Measurements from ENCODE around the gene NCAPD2. TPM values are rescaled to one million over a fixed set of nuclear protein-coding genes. Genes with fewer than 3 reads are reported as not detected.
"Not testable (repeated sequence)": the region's sequence is repeated elsewhere in the genome, so short reads cannot be mapped to it uniquely, and the experiment has no call there.

Gene NCAPD2
- polyA plus RNA-seq, 1 donor (not counting 4 experiments of a cell fraction or from before 2014, with no cell fraction given) = 33.7 TPM

DNA sequence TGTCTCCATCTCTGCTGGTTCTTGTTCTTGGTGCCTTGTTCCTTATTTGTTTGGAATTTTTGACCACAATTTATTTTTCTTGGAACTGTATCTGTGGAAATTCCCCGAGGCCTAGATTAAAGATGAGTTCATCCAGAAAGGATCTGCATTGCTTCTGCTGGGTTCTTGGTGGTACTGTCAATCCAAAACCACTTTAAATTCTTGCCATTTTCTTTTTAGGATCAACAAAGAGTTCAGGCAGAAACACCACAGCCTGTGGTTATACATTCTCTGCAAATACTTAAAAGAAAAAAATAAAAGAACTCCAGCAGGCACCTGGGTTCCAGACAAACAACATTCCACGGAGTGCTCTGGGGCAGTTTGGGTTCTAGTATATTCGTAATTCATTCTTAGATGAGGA, 17.4 kb upstream of the NCAPD2 start:
- no peak overlapping the region for H3K4me3 ChIP-seq (ENCODE audit: control insufficient read depth in 2 of 3, extremely low read depth in 1 of 3, insufficient read depth in 2 of 3, low read depth in 1 of 3, low read length in 3 of 3)
- H3K9me1 ChIP-seq (ENCODE audit: control insufficient read depth, extremely low read depth, insufficient read depth, low read length) = no peaks in the 10 kb centered on the region
- no peak overlapping the region for H3K27ac ChIP-seq (ENCODE audit: control insufficient read depth, insufficient read depth, low read length)
- H3K9ac ChIP-seq (ENCODE audit: control insufficient read depth, extremely low read depth, insufficient read depth, low read length) = no peak overlapping the region
- H3K79me2 ChIP-seq (ENCODE audit: control insufficient read depth, insufficient read depth, low read length) = no peaks in the 10 kb centered on the region
- H3K4me2 ChIP-seq (ENCODE audit: control insufficient read depth, extremely low read depth, insufficient read depth, low read depth, low read length) = no peak overlapping the region
- H3K36me3 ChIP-seq (ENCODE audit: control insufficient read depth in 2 of 2, extremely low read depth in 1 of 2, insufficient read depth in 2 of 2, low read length in 2 of 2) = no peaks in the 10 kb centered on the region
- DNase-seq (ENCODE audit: low read depth, low spot score) = no peak
- dilution Hi-C loops (cut with MboI; ENCODE audit: extremely low pct_ligation_motif_present, low sequenced_read_pairs) = no loop called here
- FAIRE-seq = peak; percentile 29
- no peak for TF ChIP-seq EZH2 (IDR thresholded peaks at IDR 0.05; ENCODE audit: low read length)
- TF ChIP-seq, protein P1, sequence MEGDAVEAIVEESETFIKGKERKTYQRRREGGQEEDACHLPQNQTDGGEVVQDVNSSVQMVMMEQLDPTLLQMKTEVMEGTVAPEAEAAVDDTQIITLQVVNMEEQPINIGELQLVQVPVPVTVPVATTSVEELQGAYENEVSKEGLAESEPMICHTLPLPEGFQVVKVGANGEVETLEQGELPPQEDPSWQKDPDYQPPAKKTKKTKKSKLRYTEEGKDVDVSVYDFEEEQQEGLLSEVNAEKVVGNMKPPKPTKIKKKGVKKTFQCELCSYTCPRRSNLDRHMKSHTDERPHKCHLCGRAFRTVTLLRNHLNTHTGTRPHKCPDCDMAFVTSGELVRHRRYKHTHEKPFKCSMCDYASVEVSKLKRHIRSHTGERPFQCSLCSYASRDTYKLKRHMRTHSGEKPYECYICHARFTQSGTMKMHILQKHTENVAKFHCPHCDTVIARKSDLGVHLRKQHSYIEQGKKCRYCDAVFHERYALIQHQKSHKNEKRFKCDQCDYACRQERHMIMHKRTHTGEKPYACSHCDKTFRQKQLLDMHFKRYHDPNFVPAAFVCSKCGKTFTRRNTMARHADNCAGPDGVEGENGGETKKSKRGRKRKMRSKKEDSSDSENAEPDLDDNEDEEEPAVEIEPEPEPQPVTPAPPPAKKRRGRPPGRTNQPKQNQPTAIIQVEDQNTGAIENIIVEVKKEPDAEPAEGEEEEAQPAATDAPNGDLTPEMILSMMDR (optimal IDR thresholded peaks at IDR 0.05 in 1 of 3, IDR thresholded peaks at IDR 0.05 in 1 of 3, conservative IDR thresholded peaks at IDR 0.05 in 1 of 3; ENCODE audit: extremely low read depth in 1 of 3, insufficient read depth in 2 of 3, low read length in 3 of 3) = no peak
- no peak overlapping the region for H2AFZ ChIP-seq (ENCODE audit: control insufficient read depth, low read length)
- H3K9me3 ChIP-seq (ENCODE audit: control insufficient read depth, low read depth, low read length) = no peaks in the 10 kb centered on the region
- H4K20me1 ChIP-seq (ENCODE audit: control insufficient read depth, extremely low read depth, insufficient read depth, low read length) = no peaks in the 10 kb centered on the region
- H3K4me1 ChIP-seq (ENCODE audit: control insufficient read depth, extremely low read depth, insufficient read depth, low read length) = peaks cover 5% of the 10 kb centered on the region
- no peaks in the 10 kb centered on the region for H3K27me3 ChIP-seq (ENCODE audit: control insufficient read depth, extremely low read depth, insufficient read depth, low read length)

DNA sequence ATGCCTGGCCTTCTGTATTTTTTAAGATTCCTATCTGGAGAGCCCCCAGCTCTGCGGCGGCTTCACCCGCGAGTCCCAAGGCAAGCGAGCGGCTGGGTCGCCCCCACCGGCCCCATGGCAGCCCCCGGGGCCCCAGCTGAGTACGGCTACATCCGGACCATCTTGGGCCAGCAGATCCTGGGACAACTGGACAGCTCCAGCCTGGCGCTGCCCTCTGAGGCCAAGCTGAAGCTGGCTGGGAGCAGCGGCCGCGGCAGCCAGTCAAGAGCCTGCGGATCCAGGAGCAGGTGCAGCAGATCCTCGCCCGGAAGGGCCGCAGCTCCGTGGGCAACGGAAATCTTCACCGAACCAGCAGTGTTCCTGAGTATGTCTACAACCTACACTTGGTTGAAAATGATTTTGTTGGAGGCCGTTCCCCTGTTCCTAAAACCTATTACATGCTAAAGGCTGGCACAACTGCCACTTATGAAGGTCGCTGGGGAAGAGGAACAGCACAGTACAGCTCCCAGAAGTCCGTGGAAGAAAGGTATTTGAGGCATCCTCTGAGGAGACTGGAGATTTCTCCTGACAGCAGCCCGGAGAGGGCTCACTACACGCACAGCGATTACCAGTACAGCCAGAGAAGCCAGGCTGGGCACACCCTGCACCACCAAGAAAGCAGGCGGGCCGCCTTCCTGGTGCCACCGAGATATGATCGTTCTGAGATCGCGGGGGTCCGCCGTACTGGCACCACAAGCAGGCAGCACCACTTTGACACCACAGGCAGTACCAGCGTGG, 16.1 kb upstream of the NCAPD2 start:
- H3K4me3 ChIP-seq (ENCODE audit: control insufficient read depth in 2 of 3, extremely low read depth in 1 of 3, insufficient read depth in 2 of 3, low read depth in 1 of 3, low read length in 3 of 3); H3K4me1 ChIP-seq (ENCODE audit: control insufficient read depth, extremely low read depth, insufficient read depth, low read length); H3K36me3 ChIP-seq (ENCODE audit: control insufficient read depth in 2 of 2, extremely low read depth in 1 of 2, insufficient read depth in 2 of 2, low read length in 2 of 2); H3K27me3 ChIP-seq (ENCODE audit: control insufficient read depth, extremely low read depth, insufficient read depth, low read length); DNase-seq (ENCODE audit: low read depth, low spot score); H3K9me1 ChIP-seq (ENCODE audit: control insufficient read depth, extremely low read depth, insufficient read depth, low read length); H3K4me2 ChIP-seq (ENCODE audit: control insufficient read depth, extremely low read depth, insufficient read depth, low read depth, low read length); H3K9ac ChIP-seq (ENCODE audit: control insufficient read depth, extremely low read depth, insufficient read depth, low read length); H3K79me2 ChIP-seq (ENCODE audit: control insufficient read depth, insufficient read depth, low read length); H4K20me1 ChIP-seq (ENCODE audit: control insufficient read depth, extremely low read depth, insufficient read depth, low read length); H3K9me3 ChIP-seq (ENCODE audit: control insufficient read depth, low read depth, low read length); dilution Hi-C loops (cut with MboI; ENCODE audit: extremely low pct_ligation_motif_present, low sequenced_read_pairs); H2AFZ ChIP-seq (ENCODE audit: control insufficient read depth, low read length); H3K27ac ChIP-seq (ENCODE audit: control insufficient read depth, insufficient read depth, low read length): not testable (repeated sequence)
- FAIRE-seq = peak; percentile 53

DNA sequence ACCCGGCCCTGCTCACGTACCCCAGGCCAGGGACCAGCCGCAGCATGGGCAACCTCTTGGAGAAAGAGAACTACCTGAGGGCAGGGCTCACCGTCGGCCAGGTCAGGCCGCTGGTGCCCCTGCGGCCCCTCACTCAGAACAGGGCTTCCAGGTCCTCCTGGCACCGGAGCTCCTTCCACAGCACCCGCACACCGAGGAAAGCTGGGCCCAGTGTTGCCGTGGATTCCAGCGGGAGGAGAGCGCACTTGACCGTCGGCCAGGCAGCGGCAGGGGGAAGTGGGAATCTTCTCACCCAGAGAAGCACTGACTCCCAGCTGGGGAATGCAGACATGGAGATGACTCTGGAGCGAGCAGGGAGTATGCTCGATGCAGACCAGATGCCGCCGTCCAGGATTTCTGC, 15.5 kb upstream of the NCAPD2 start:
- Histone ChIP-seq H3K4me1 (ENCODE audit: control insufficient read depth, extremely low read depth, insufficient read depth, low read length) (no peaks in the 10 kb centered on the region), H3K4me3 (ENCODE audit: control insufficient read depth in 2 of 3, extremely low read depth in 1 of 3, insufficient read depth in 2 of 3, low read depth in 1 of 3, low read length in 3 of 3) (no peak overlapping the region), H3K9ac (ENCODE audit: control insufficient read depth, extremely low read depth, insufficient read depth, low read length) (no peak overlapping the region), H4K20me1 (ENCODE audit: control insufficient read depth, extremely low read depth, insufficient read depth, low read length) (no peaks in the 10 kb centered on the region), H3K36me3 (ENCODE audit: control insufficient read depth in 2 of 2, extremely low read depth in 1 of 2, insufficient read depth in 2 of 2, low read length in 2 of 2) (no peaks in the 10 kb centered on the region), H3K9me1 (ENCODE audit: control insufficient read depth, extremely low read depth, insufficient read depth, low read length) (no peaks in the 10 kb centered on the region), H3K4me2 (ENCODE audit: control insufficient read depth, extremely low read depth, insufficient read depth, low read depth, low read length) (no peak overlapping the region), H3K9me3 (ENCODE audit: control insufficient read depth, low read depth, low read length) (no peaks in the 10 kb centered on the region), H3K27me3 (ENCODE audit: control insufficient read depth, extremely low read depth, insufficient read depth, low read length) (no peaks in the 10 kb centered on the region), H3K79me2 (ENCODE audit: control insufficient read depth, insufficient read depth, low read length) (no peaks in the 10 kb centered on the region), H3K27ac (ENCODE audit: control insufficient read depth, insufficient read depth, low read length) (no peak overlapping the region), H2AFZ (ENCODE audit: control insufficient read depth, low read length) (no peak overlapping the region)
- FAIRE-seq = no peak
- DNase-seq (ENCODE audit: low read depth, low spot score) = no peak
- dilution Hi-C loops (cut with MboI; ENCODE audit: extremely low pct_ligation_motif_present, low sequenced_read_pairs) = no loop called here
- TF ChIP-seq, protein P1 (optimal IDR thresholded peaks at IDR 0.05 in 1 of 3, IDR thresholded peaks at IDR 0.05 in 1 of 3, conservative IDR thresholded peaks at IDR 0.05 in 1 of 3; ENCODE audit: extremely low read depth in 1 of 3, insufficient read depth in 2 of 3, low read length in 3 of 3) = no peak
- no peak for TF ChIP-seq EZH2 (IDR thresholded peaks at IDR 0.05; ENCODE audit: low read length)
